ENCODE data around the gene INSC. TPM values are rescaled to one million over a fixed set of nuclear protein-coding genes. Genes with fewer than 3 reads are reported as not detected.

The INSC gene
- total and polyA plus RNA-seq, 9 of the 15 experiments (the other 6 are each of a cell fraction or from before 2014, with no cell fraction given): not detected

- H3K79me2 ChIP-seq (ENCODE audit: control insufficient read depth, insufficient read depth, low read length): no peaks in the 10 kb centered on the region
- FAIRE-seq (no peak), ATAC-seq (no peak), DNase-seq (ENCODE audit: extremely low read depth in 1 of 4, low spot score in 3 of 4) (no peak)
- H3K9me1 ChIP-seq (ENCODE audit: control insufficient read depth, insufficient read depth, low read length): no peaks in the 10 kb centered on the region
- H3K4me1 ChIP-seq (replicated peaks in 1 of 2; ENCODE audit: control insufficient read depth in 2 of 2, insufficient read depth in 2 of 2, low read length in 2 of 2): no peaks in the 10 kb centered on the region
- in situ Hi-C loops (cut with MboI) (no loop called here), intact Hi-C loops (cut with micrococcal nuclease) (no loop called here)
- no TSS peak for BruUV-seq (replicated peaks)
- no peak for TF ChIP-seq ETV6 (IDR thresholded peaks at IDR 0.05; ENCODE audit: borderline replicate concordance in 1 of 2, low read depth in 2 of 2, low read length in 1 of 2)
- no peak for TF ChIP-seq ETV6 (CRISPR knock-in tag; IDR thresholded peaks at IDR 0.05; ENCODE audit: borderline replicate concordance)
- TF ChIP-seq NRF1 (conservative IDR thresholded peaks at IDR 0.05 in 1 of 2, IDR thresholded peaks at IDR 0.05 in 1 of 2): no peak
- no peak for TF ChIP-seq ZNF707 (CRISPR knock-in tag; conservative IDR thresholded peaks at IDR 0.05)
- no peak for TF ChIP-seq SMARCE1 (IDR thresholded peaks at IDR 0.05)
- TF ChIP-seq ZNF175 (CRISPR knock-in tag; IDR thresholded peaks at IDR 0.05; ENCODE audit: low read depth): no peak
- no peak for TF ChIP-seq GABPB2 (CRISPR knock-in tag; conservative IDR thresholded peaks at IDR 0.05)
- TF ChIP-seq SIN3A (IDR thresholded peaks at IDR 0.05; ENCODE audit: borderline replicate concordance in 2 of 2, control insufficient read depth in 1 of 2, low read depth in 2 of 2, low read length in 2 of 2): no peak
- no peak for TF ChIP-seq ZC3H4 (CRISPR knock-in tag; IDR thresholded peaks at IDR 0.05; ENCODE audit: borderline replicate concordance)
- TF ChIP-seq, protein P1, sequence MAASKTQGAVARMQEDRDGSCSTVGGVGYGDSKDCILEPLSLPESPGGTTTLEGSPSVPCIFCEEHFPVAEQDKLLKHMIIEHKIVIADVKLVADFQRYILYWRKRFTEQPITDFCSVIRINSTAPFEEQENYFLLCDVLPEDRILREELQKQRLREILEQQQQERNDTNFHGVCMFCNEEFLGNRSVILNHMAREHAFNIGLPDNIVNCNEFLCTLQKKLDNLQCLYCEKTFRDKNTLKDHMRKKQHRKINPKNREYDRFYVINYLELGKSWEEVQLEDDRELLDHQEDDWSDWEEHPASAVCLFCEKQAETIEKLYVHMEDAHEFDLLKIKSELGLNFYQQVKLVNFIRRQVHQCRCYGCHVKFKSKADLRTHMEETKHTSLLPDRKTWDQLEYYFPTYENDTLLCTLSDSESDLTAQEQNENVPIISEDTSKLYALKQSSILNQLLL (CRISPR knock-in tag; IDR thresholded peaks at IDR 0.05; ENCODE audit: borderline replicate concordance): no peak
- no peak for TF ChIP-seq ELF4 (CRISPR knock-in tag; IDR thresholded peaks at IDR 0.05)
- no peak overlapping the region for H3K27ac ChIP-seq (ENCODE audit: extremely low read depth, low read depth, low read length)
- no peak overlapping the region for H2AFZ ChIP-seq (ENCODE audit: low read depth, low read length)
- H3K4me3 ChIP-seq: no peak overlapping the region
- H3K27me3 ChIP-seq (ENCODE audit: control insufficient read depth in 2 of 2, insufficient read depth in 2 of 2, low read length in 2 of 2): no peaks in the 10 kb centered on the region
- H3K36me3 ChIP-seq (ENCODE audit: control insufficient read depth, insufficient read depth, low read length): no peaks in the 10 kb centered on the region
- no peaks in the 10 kb centered on the region for H4K20me1 ChIP-seq (replicated peaks; ENCODE audit: control insufficient read depth, insufficient read depth, low read length)
- POLR2A ChIA-PET: no interaction called here
- H3K9me3 ChIP-seq (replicated peaks; ENCODE audit: control insufficient read depth, insufficient read depth, low read depth, low read length): no peaks in the 10 kb centered on the region
- no peak overlapping the region for H3K4me2 ChIP-seq (ENCODE audit: insufficient read depth, low read length)
- CTCF ChIA-PET (ENCODE audit: low intra/inter-chr PET ratio): no interaction called here
- H3K9ac ChIP-seq (ENCODE audit: insufficient read depth in 1 of 2, low read depth in 2 of 2, low read length in 2 of 2): no peak overlapping the region
Observed at GRCh38 chr11:15280393-15280792, 165.7 kb downstream of the INSC start.
